Nephron (organoid): Measurements from ENCODE around the gene SPRR2G.
"Not testable (repeated sequence)": the region's sequence is repeated elsewhere in the genome, so short reads cannot be mapped to it uniquely, and the experiment has no call there.

Experiments used
- H3K27ac Mint-ChIP-seq, 3 experiments: 2 replicates each; pipeline ENCODE4 v1.8.0; 2020; ENCODE audit warnings: mixed read lengths in 3 of 3, mild to moderate bottlenecking in 2 of 3, moderate library complexity in 1 of 3
- H3K27me3 Mint-ChIP-seq: 2 replicates; pipeline ENCODE4 v1.8.0; 2021; ENCODE audit warnings: low read depth, mild to moderate bottlenecking, moderate library complexity, mixed read lengths
- H3K36me3 Mint-ChIP-seq: 2 replicates; pipeline ENCODE4 v1.8.0; 2020; ENCODE audit warnings: low read depth, mixed read lengths
- H3K4me1 Mint-ChIP-seq: 2 replicates; pipeline ENCODE4 v1.8.0; 2020; ENCODE audit warnings: mixed read lengths
- H3K4me3 Mint-ChIP-seq, 3 experiments: 2 replicates each; pipeline ENCODE4 v1.8.0; 2020; ENCODE audit warnings: mild to moderate bottlenecking in 3 of 3, mixed read lengths in 3 of 3, moderate library complexity in 2 of 3
- H3K9me3 Mint-ChIP-seq: 2 replicates; pipeline ENCODE4 v1.8.0; 2020; ENCODE audit warnings: mixed read lengths
- TF ChIP-seq, protein P1 (sequence below), 3 experiments: fragments of 200-600 bp; sonication (generic); IDR thresholded peaks; one replicate each; pipeline ENCODE4 v1.5.0; 2021; ENCODE audit warnings: antibody characterized with exemption in 3 of 3; ENCODE audit not compliant: unreplicated experiment in 3 of 3

The SPRR2G gene

DNA sequence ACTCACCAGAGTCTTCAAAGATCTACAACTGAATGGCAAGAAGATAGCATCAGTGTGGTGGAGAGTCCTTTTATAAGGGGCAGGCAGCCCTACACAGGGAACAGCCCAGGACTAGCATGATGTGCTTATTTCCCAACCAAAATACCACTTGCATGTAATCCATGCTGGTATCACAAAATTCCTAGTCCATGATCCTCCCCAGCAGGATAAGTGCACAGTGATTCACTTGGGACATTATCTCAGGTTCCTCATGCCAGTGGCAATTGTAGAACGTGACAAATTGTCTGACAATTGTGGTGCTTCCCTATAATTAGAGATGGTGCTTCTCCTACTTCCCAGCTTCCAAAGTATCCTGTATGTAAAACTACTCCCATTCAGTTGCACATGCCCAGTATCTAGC is at the start of gene SPRR2G:
Gene SPRR2G, minus strand, starts transcription at position 45 of the 400 bp plus-strand sequence. CDS start 780 bp downstream, outside the sequence.
- TF ChIP-seq, protein P1, sequence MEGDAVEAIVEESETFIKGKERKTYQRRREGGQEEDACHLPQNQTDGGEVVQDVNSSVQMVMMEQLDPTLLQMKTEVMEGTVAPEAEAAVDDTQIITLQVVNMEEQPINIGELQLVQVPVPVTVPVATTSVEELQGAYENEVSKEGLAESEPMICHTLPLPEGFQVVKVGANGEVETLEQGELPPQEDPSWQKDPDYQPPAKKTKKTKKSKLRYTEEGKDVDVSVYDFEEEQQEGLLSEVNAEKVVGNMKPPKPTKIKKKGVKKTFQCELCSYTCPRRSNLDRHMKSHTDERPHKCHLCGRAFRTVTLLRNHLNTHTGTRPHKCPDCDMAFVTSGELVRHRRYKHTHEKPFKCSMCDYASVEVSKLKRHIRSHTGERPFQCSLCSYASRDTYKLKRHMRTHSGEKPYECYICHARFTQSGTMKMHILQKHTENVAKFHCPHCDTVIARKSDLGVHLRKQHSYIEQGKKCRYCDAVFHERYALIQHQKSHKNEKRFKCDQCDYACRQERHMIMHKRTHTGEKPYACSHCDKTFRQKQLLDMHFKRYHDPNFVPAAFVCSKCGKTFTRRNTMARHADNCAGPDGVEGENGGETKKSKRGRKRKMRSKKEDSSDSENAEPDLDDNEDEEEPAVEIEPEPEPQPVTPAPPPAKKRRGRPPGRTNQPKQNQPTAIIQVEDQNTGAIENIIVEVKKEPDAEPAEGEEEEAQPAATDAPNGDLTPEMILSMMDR (IDR thresholded peaks at IDR 0.05; ENCODE audit: unreplicated experiment in 3 of 3) = no peak
- Mint-ChIP-seq H3K9me3 (no peaks in the 10 kb centered on the region), H3K27me3 (no peaks in the 10 kb centered on the region), H3K4me3 (no peak within 1 kb of the TSS), H3K36me3 (no peaks in the 10 kb centered on the region), H3K27ac (no peak within 1 kb of the TSS), H3K4me1 (no peaks in the 10 kb centered on the region)

DNA sequence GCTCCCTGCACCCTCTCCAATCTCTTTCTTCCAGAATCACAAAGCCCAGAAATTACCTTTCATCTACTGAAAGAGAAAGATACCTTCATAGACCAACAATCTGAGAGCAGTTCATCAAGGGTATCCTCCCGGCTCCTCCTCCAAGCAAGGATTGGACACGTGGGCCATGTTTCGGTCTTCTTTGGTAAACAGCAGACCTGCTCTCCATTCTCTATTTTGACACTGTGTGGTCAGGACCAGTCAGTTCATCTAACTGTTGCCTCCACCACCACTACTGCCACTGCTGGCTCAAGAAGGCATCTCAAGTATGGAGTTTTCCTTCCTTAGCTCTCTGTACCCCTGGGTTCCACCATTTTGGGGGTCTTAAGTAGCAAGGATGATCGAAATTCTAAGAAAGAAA is 44.5 kb upstream of the SPRR2G start:
- Mint-ChIP-seq H3K36me3 (no peaks in the 10 kb centered on the region), H3K4me3 (no peak overlapping the region), H3K9me3 (no peaks in the 10 kb centered on the region), H3K27ac (no peak overlapping the region), H3K4me1 (no peaks in the 10 kb centered on the region), H3K27me3 (peaks cover 12% of the 10 kb centered on the region)
- TF ChIP-seq, protein P1 (IDR thresholded peaks at IDR 0.05; ENCODE audit: unreplicated experiment in 3 of 3) = no peak

DNA sequence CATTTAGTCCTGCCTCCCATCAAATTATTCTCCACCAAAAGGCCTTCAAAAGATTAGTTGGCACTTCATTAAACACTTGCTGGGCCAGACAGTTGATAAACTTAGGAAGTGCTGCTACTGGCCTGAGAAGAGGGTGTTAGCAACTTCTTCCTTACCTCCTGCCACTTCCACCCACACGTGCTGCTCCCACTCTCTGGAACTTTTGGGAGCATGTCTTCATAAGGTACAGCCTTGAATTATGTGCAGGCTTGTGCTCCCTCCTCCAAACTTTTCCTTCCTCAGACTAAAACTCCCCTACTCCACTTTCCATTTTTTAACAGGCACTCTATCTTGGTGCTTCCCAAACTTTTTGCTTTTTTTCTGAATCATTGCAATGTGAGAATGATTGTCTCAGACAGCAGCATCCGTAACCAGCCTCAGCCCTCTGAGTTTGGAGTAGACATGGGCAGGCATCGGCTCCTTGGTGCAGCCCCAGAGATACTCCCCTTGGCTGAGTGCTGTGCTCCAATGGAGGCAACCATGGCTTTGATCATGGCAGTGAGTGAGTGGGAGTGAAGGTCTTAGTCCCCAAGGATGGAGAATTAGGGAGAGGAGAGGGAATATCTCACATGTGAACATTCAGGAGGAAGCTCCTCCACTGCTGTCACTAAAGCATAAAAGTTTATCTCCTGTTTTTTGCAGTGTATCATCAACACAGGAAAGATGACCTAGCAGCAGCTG is 43.8 kb upstream of the SPRR2G start:
- Mint-ChIP-seq H3K36me3 (no peaks in the 10 kb centered on the region), H3K9me3 (no peaks in the 10 kb centered on the region), H3K27ac (no peak overlapping the region)

DNA sequence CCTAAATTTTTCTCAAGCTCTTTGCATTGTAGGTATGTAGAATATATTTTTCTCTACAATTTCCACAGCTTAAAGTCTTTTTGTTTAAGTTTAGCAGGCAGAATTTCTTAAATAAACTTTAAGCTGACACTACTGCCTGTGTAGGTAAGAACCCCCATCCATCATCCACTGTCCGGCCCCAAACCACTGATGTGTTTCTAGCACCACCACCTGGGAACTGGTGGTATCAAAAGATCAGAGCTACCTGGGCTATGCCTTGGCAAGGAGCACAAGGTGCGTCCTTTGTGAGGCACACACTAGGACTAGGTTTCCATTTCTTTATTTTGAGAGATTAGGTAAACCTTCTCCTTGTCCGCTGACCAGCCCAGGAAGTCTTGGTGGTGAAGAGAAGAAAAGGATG is 42.0 kb upstream of the SPRR2G start:
- H3K9me3 Mint-ChIP-seq = no peaks in the 10 kb centered on the region
- H3K4me1 Mint-ChIP-seq = no peaks in the 10 kb centered on the region
- H3K36me3 Mint-ChIP-seq = no peaks in the 10 kb centered on the region
- TF ChIP-seq, protein P1 (IDR thresholded peaks at IDR 0.05; ENCODE audit: unreplicated experiment in 3 of 3) = peak; percentile 17 to 48 (median 33)
- H3K27ac Mint-ChIP-seq = no peak overlapping the region
- peaks cover 9% of the 10 kb centered on the region for H3K27me3 Mint-ChIP-seq
- H3K4me3 Mint-ChIP-seq = no peak overlapping the region

More for the DNA sequence above, 43.8 kb upstream of the SPRR2G start:
- Mint-ChIP-seq H3K27me3 (peaks cover 12% of the 10 kb centered on the region), H3K4me1 (no peaks in the 10 kb centered on the region), H3K4me3 (no peak overlapping the region)
- TF ChIP-seq, protein P1 (IDR thresholded peaks at IDR 0.05; ENCODE audit: unreplicated experiment in 3 of 3) = no peak

DNA sequence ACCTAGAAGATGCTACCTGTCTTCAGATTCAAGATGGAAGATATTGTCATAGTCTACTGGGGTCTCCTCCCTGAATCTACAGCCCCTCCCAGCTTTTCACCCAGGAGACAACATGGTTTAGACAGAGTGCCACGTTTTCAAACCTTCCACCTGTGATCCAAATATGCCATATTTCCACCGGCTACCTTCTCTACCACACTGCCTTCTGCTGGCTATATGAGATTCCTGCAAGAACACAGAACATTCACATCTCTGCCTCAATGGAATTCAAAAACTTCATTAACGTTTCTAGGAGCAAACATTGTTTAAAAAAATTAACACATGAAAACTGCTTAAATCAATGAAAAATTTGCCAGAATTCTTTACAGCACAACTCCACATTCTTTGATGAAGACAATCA is 39.7 kb upstream of the SPRR2G start:
- no peak overlapping the region for H3K27ac Mint-ChIP-seq
- H3K4me1 Mint-ChIP-seq = no peaks in the 10 kb centered on the region
- no peak overlapping the region for H3K4me3 Mint-ChIP-seq

DNA sequence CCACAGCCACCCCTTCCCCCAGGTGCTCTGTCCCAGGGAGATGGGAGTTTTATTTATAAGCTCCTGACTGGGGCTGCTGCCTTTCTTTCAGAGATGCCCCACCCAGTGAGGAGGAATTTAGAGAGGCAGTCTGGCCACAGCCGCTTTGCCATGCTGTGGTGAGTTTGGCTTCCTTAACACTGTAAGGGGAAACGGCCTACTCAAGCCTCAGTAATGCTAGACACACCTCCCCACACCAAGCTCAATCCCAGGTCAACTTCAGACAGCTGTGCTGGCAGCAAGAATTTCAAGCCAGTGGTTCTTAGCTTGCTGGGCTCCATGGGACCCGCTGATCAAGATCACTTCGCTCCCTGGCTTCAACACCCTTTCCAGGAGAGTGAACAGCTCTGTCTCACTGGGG is 37.6 kb upstream of the SPRR2G start:
- peaks cover 10% of the 10 kb centered on the region for H3K9me3 Mint-ChIP-seq
- not testable (repeated sequence) for H3K4me3 Mint-ChIP-seq, H3K27me3 Mint-ChIP-seq, H3K27ac Mint-ChIP-seq, H3K4me1 Mint-ChIP-seq, H3K36me3 Mint-ChIP-seq

More for the DNA sequence above, 39.7 kb upstream of the SPRR2G start:
- Mint-ChIP-seq H3K36me3 (no peaks in the 10 kb centered on the region), H3K27me3 (peaks cover 4% of the 10 kb centered on the region), H3K9me3 (peaks cover 10% of the 10 kb centered on the region)
- TF ChIP-seq, protein P1 (IDR thresholded peaks at IDR 0.05; ENCODE audit: unreplicated experiment in 3 of 3) = peak in 1 of 3 experiments; percentile 34
